Tibial nerve (tissue), 4 donors: ENCODE data around the gene UGCG.

Experiments used
- CTCF ChIP-seq, 5 experiments: fragments of 200-600 bp in 3 of 5; fragments of 450-650 bp in 2 of 5; sonication (generic) in 3 of 5; IDR thresholded peaks; one replicate each; pipeline ENCODE4 v1.5.1; 2016 to 2019; ENCODE audit warnings: antibody characterized with exemption in 5 of 5, mild to moderate bottlenecking in 3 of 5, moderate library complexity in 2 of 5
- EP300 ChIP-seq, 2 donors: sonication (generic); formaldehyde crosslinking; IDR thresholded peaks; one replicate each; pipeline ENCODE4 v1.6.1; 2017; ENCODE audit warnings: antibody characterized with exemption in 2 of 2, mild to moderate bottlenecking in 1 of 2
- POLR2A ChIP-seq, 2 donors: fragments of 450-650 bp; IDR thresholded peaks; one replicate each; pipeline ENCODE4 v1.6.1; 2017; ENCODE audit warnings: antibody characterized with exemption in 2 of 2, mild to moderate bottlenecking in 2 of 2, moderate library complexity in 2 of 2

- TF ChIP-seq CTCF (IDR thresholded peaks at IDR 0.05) (no peak), POLR2A (IDR thresholded peaks at IDR 0.05) (no peak), EP300 (IDR thresholded peaks at IDR 0.05) (no peak)
Measured at GRCh38 chr9:111961009-111961408, 64.4 kb downstream of the UGCG start.
